Thoracic aorta (tissue), 2 donors: Measurements from ENCODE around the gene C4orf51. TPM values are rescaled to one million over a fixed set of nuclear protein-coding genes. Genes with fewer than 3 reads are reported as not detected.

Experiments used
- ATAC-seq: fragments of 150-250 bp; one replicate; pipeline ENCODE4 v1.8.0; 2017; ENCODE audit warnings: low read depth; ENCODE audit not compliant: insufficient number of reproducible peaks, low FRiP score
- DNase-seq: peaks from one replicate; pipeline ENCODE4 v3.0.0-alpha.2; 2020; ENCODE audit warnings: low spot score
- H3K27ac ChIP-seq, 2 donors: fragments of 200-600 bp; sonication (generic); 1 replicate in 1 of 2; 2 replicates in 1 of 2; pipeline ENCODE4 v1.5.1; 2016; ENCODE audit warnings: mild to moderate bottlenecking in 2 of 2, moderate library complexity in 2 of 2
- H3K27me3 ChIP-seq: fragments of 200-600 bp; sonication (generic); replicated peaks from 2 replicates; pipeline ENCODE4 v1.6.0; 2016; ENCODE audit warnings: mild to moderate bottlenecking; ENCODE audit not compliant: insufficient read depth
- H3K36me3 ChIP-seq: fragments of 200-600 bp; sonication (generic); one replicate; pipeline ENCODE4 v1.5.1; 2016
- H3K4me1 ChIP-seq, 2 donors: fragments of 200-600 bp; sonication (generic); 1 replicate in 1 of 2; 2 replicates in 1 of 2; pipeline versions ENCODE4 v1.5.1 to v1.6.0; 2016; ENCODE audit warnings: low read depth in 2 of 2, mild to moderate bottlenecking in 1 of 2; ENCODE audit not compliant: control insufficient read depth in 1 of 2
- H3K4me3 ChIP-seq: fragments of 200-600 bp; sonication (generic); 2 replicates; pipeline ENCODE4 v1.5.1; 2016; ENCODE audit warnings: mild to moderate bottlenecking
- H3K9me3 ChIP-seq: fragments of 200-600 bp; sonication (generic); 2 replicates; pipeline ENCODE4 v1.5.1; 2016
- CTCF ChIP-seq: fragments of 200-600 bp; sonication (generic); IDR thresholded peaks from one replicate; pipeline ENCODE4 v1.5.1; 2019; ENCODE audit warnings: antibody characterized with exemption
- total RNA-seq, 2 donors: library from RNA; depleted of rRNA; stranded (reverse); fragments of >200 nt; gene quantifications; one replicate each; pipeline versions ENCODE4 v1.1.0 to v1.2.3, GENCODE V29; 2016

The C4orf51 gene
- total RNA-seq, 2 donors from 2014 or later = not detected

GRCh38 chr4:145734576-145735346 lies 54.8 kb downstream of the C4orf51 start:
- DNase-seq (peak; percentile 88), ATAC-seq (peak; percentile 66)
- Histone ChIP-seq H3K36me3 (no peaks in the 10 kb centered on the region), H3K4me1 (peaks cover 26 to 50% of the 10 kb centered on the region in 2 donors), H3K4me3 (peak overlapping the region; percentile 89), H3K9me3 (no peaks in the 10 kb centered on the region), H3K27ac (peak overlapping the region; percentile 99 to 100), H3K27me3 (no peaks in the 10 kb centered on the region)
- no peak for TF ChIP-seq CTCF

DNA sequence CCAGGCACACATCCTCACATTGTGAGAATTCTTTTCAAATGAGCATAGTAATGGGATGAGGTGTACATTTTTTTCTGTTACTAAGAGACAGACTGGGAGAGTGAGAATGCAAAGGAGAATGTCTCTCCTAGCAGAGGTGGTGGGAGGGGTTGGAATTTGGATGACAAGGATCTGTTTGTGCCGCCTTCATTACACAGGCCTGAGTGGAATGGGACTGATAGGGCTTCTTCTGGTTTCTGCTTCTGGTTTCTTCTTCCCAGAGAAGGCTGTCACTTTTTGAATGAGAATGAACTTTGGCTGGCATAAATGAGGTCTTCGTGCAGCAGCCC lies 55.4 kb downstream of the C4orf51 start:
- no peaks in the 10 kb centered on the region for H3K9me3 ChIP-seq
- H3K4me3 ChIP-seq = peak overlapping the region; percentile 89
- no peaks in the 10 kb centered on the region for H3K36me3 ChIP-seq
- H3K4me1 ChIP-seq = peaks cover 26 to 50% of the 10 kb centered on the region in 2 donors
- DNase-seq (no peak), ATAC-seq (peak; percentile 22)
- peak overlapping the region; percentile 99 to 100 for H3K27ac ChIP-seq
- H3K27me3 ChIP-seq = no peaks in the 10 kb centered on the region
- TF ChIP-seq CTCF = no peak

- TF ChIP-seq CTCF = no peak
- H3K4me3 ChIP-seq = no peak overlapping the region
- H3K9me3 ChIP-seq = no peaks in the 10 kb centered on the region
- no peak for DNase-seq
- H3K4me1 ChIP-seq = peaks cover 26 to 50% of the 10 kb centered on the region in 2 donors
- peak overlapping the region; percentile 99 to 100 for H3K27ac ChIP-seq
- no peak for ATAC-seq
- no peaks in the 10 kb centered on the region for H3K36me3 ChIP-seq
- H3K27me3 ChIP-seq = no peaks in the 10 kb centered on the region
Observed at GRCh38 chr4:145735827-145736226, 55.9 kb downstream of the C4orf51 start.

DNA sequence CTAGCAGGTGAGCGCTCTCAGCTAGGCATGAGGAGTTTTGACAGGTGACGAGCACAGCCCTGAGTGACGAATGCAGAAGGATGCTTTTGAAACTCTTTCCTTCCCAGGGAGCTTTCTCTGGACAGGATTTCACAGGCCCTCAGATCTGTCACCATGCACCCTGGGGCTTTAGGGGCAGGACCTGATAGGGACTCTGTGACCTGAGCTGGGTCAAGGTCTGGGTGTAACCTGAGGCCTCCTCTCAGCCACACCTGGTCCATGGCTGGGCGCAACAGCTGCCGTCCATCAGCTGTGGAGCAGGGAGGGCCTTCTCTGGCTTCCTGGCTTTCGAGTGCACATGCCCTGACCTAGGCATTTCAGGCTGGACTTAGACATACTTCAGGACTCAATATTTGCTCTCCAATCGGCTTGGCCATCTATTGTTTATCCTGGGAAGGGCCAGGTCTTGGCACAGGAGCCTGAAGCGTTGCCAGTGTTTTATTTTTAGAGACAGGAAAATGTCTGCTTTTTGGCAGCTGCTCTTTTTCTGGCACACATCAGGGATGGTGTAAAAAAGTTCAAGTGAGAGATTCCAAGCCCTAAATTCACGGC lies 56.4 kb downstream of the C4orf51 start:
- Histone ChIP-seq H3K4me3 (no peak overlapping the region), H3K27ac (peak overlapping the region; percentile 99 to 100), H3K36me3 (no peaks in the 10 kb centered on the region), H3K4me1 (peaks cover 26 to 50% of the 10 kb centered on the region in 2 donors), H3K9me3 (no peaks in the 10 kb centered on the region), H3K27me3 (no peaks in the 10 kb centered on the region)
- ATAC-seq (peak; percentile 70), DNase-seq (peak; percentile 69)
- TF ChIP-seq CTCF = no peak

DNA sequence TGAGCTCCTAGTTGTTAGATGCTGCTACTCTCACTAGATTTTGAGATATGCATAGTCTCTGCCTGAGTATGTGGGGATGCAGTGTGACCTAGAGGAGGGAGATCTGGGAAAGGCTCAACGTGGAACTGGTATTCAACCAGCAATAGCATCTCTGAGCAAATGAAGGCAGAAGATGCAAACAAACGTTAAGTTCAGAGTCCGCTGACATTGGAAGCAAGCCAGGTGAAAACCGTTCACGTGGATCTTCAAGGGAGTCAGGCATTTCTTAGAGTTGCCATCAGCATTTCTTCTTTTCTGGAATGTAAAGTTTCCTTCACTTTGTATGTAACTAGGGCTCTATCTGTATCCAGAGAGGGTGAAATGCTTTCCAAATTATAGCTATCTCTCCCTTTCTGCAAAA lies 59.9 kb downstream of the C4orf51 start:
- Histone ChIP-seq H3K4me1 (peaks cover 17 to 32% of the 10 kb centered on the region in 2 donors), H3K27me3 (no peaks in the 10 kb centered on the region), H3K27ac (no peak overlapping the region), H3K9me3 (no peaks in the 10 kb centered on the region), H3K4me3 (no peak overlapping the region), H3K36me3 (no peaks in the 10 kb centered on the region)
- DNase-seq (no peak), ATAC-seq (no peak)
- no peak for TF ChIP-seq CTCF
